HG03175 (cell line): ENCODE results near the gene SLC9A6.
"Not testable (repeated sequence)": the region's sequence is repeated elsewhere in the genome, so short reads cannot be mapped to it uniquely, and the experiment has no call there.

Experiments
- ATAC-seq: cut with Tn5 transposase; IDR thresholded peaks from one replicate; pipeline ENCODE4 v1.9.1; 2021; ENCODE audit warnings: mild to moderate bottlenecking, moderate library complexity; ENCODE audit not compliant: unreplicated experiment

The SLC9A6 gene

DNA sequence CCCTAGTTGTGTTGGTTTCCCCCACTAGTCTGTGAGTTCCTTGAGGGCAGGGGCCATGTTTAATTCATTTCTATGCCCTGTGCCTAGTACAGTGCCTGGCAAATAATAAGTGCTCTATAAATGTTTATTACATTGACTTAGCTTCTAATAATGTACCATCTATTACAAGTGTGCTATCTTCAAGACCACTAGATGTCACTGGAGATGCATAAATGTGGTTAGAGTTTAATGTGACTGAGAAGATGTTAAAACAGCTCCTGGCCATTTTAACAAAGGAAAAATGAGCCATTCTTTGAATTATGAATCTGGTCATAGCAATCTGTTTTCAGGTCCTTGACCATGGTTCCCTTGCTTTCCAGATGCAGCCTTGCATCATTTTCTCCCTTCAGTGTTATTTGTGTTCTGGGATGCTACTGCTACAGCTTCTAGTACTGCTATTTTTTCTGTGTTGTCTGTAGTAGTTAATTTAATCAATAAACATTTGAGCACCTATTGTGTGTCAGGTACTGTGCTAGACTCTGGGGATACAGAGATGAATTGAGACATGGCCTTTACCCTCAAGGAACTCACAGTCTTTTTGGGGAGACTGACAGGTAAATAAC lies 43.2 kb downstream of the SLC9A6 start:
- ATAC-seq, result peak; percentile 62

DNA sequence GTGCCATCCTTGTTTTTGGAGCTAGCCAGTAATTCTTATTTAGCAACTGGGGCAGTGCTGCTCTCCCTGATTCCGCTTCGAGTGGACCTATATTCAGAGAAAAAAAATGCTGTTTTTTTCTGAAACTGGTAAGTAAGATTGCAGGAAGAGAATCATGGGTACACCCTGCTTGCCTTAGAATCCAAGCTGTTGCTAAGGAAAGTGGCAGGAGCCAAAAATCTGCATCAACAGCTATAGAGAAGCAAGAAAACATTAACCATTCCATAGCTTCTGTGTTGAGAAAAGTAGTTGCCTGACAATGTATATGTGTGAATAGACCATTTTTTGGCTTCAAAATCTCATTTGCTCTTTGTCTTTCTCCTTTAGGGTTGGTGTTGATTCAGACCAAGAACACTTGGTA lies 44.5 kb downstream of the SLC9A6 start:
- no peak for ATAC-seq

DNA sequence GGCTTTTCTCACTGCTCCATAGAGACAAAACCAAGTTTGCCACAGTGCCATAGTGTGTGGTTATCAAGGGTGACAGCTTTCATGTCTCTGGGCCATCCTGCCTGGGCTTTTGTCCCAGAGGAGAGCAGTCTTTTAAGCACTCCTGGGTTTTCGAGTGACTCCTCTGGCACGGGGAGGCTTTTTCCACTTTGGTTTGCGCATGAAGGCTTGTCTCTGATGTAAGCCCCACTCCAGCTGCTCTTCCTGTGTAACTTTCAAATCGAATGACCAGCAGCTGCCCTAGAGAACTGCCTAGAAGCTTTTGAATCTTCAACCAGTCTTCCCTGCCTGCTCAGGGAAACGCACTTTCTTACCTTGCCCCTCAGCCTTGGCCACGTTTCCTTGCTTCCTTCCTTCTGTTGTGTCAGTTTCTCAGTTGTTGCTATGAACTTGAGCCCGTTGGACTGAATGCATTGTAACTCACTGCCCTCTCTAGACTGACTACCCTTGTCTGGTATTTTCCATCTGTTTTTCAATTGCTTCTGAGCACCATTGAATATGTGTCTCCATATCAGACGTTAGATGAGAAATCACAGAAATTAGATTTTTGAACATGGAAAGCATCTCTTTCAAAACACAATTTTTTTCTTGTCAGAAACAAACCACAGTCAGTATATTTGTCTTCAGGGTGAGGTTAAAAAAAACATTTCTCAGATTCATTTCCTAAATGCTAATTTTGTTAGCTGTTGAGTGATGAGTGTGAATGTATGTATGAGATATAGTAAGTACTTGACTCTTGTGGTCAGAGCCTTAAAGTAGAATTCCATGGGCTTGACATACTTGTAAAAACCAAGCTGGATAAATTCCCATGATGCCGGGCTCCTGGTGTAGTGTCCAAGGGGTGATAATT lies 45.3 kb downstream of the SLC9A6 start:
- ATAC-seq, result no peak

DNA sequence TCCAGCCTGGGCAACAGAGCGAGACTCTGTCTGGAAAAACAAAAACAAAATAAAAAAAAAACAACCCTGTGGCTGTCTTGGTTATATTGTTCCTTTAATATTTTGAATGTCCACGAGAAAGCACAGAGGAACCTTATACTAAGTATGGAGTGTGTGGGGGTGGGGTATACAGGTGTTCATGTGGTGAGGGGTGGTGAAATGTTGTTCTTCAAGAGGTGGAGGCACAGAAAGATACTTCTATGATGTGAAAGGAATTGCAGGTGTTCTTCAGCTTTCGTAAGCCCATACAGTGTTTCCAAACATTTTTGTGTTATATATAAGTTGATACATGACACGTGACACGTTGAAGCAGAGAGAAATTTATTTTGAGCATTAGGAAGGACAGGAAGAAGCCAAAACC lies 46.4 kb downstream of the SLC9A6 start:
- no peak for ATAC-seq

DNA sequence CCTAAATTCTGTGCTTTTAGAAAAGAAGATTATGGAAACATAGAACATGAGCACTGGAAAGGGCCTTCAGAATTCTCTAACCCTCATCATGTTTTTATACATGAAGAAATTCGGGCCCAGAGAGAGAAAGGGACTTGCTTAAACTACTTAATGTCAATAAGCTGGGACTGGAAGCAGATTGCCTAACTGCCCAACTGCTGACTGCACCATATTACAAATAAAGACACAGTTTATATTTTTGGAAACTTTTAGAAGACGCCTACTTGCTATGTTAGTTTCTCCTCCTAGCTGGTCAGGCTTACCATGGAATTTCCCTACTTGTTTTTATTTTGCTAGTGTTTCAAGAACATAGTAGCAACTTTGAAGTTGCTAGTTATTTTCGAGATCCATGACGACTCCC lies 47.1 kb downstream of the SLC9A6 start:
- no peak for ATAC-seq

DNA sequence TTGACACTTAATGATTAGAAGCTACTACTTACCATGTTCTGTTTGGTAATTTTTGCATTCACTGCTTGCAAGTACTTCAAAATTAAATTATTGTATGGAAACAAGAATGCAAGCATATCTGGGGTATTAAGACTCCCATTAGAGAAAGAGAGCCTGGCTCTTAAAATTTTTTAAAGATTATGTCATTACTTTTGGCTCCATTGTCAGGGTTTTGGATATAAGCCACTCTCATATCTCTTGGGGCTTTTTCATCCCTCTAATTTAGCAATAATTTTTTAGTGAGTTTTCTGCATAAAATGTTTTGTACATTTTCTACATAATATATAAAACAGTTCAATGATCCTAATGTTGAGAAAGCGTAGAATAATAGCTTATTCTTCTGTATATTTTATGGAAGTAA lies 49.4 kb downstream of the SLC9A6 start:
- ATAC-seq, result no peak

DNA sequence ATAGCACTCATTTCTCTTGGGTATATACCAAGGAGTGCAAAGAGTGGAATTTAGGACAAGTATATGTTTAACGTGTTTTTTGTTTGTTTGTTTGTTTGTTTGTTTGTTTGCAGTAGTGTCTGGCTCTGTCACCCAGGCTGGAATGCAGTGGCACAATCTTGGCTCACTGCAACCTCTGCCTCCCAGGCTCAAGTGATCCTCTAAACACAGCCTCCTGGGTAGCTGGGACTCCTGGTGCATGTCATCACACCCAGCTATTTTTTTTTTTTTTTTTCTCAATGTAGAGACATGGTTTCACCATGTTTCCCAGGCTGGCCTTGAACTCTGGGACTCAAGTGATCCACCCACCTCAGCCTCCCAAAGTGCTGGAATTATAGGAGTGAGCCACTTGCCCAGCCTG lies 50.4 kb downstream of the SLC9A6 start:
- no peak for ATAC-seq

DNA sequence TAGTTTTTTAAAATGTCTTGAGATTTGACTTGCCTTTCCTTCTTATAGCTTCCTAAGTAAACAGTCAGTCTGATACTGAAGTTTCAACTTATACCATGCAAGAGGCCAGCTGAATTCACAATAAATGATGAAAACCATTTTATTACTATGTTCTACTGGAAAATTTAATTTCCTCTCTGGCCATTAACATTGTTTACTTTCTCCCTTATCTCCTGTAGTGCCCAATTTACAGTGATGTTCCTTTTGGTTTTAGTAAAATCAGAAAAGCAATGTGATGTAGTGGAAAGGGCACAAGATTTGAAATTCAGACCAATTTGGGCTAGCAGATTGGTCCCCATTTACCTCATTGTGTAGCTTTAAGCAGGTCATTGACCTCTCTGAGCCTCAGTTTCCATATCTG lies 54.2 kb downstream of the SLC9A6 start:
- no peak for ATAC-seq

DNA sequence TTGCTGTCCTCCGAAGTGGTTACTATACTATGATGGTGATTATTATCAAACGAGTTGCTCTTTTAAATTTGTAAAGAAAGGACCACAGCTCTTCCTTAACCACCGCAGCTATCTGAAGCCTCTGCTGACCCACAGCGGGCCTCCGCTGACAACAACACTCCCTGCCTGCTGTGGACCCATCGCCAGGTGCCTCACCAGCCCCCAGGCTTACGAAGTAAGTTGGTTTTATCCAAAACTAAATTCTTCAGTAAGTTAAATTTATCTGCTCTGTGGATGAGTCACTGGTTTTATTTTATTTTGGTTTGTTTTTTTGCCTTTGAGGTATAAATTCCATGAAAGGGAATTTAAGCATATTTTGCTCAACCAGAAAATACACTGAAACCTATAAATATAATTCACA lies 54.7 kb downstream of the SLC9A6 start:
- ATAC-seq, result no peak

DNA sequence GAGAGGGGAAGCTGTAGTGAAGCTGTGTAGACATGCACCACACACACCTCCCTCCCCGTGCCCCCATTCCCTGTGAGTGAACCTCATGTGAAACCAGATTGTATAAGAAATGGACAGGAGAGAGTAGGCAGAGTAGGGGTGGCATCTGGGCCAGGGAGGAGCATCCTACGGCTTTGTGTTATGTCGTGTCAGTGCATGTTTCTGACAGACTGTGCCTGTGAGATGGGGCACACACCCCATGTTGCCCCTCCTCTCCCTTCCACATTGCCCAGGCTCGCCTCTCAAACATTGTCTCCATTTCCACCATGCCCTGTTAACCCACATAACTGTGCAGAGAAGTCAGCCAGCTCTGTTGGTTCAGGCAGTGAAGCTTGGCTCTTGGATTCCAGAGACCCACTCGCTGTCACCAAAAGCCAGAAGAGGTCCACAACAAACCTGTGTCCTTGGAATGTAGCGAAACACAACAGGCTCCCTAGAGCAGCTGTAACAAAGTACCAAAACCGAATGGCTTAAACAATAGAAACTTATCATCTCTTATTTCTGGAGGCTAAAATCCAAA lies 56.1 kb downstream of the SLC9A6 start:
- ATAC-seq, result no peak

DNA sequence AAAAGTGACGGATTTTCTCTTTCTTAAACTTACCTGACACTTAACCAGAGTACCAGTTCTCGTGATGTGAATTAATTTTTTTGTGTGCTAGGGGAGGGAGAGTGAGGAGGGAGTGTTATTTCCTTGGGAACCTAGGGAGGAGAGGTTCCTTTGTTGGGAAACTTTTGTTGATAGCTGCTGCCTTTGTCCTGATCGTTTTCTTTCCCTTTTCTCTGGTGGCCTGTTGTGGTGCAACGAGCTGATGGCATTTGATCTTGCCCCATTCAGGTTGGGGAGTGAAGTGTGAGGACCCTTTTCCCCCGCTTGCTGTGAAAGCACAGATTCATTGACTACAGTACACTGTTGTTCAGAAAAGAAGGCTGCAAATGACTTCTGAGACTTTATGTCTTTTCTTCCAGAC lies 59.8 kb downstream of the SLC9A6 start:
- ATAC-seq, result no peak

DNA sequence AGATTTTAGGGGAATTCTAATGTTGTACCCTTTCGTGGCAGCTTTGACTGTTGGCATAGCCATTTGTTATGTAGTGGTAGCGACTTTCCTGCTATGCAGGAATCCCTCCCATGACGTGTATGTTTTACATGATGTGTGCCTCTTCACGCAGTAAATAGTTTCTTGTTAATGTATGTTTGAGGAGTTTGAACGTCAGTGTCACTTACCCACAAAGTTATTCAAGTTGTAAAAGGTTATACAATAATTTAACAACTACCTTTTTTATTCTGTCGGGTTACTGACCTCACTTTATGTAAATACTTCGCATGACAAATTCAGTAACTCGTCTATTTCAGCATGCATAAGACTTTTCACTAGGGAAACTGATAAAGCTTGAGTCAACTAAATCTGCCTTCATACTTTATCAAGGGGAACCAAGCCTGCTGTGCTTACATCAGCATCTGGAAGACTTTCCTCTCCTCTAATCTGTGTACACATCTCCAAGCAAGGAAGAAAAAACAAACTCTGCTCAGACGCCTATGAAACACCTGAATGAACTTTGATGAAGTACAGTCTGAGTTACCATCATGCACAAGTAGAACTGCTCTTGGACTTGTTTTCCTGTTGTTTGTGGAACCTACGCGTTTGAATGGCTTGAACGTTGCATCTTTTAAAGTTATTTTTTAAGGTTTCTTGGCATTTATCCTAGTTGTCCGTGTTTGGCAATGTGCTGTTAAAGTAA lies 61.2 kb downstream of the SLC9A6 start:
- ATAC-seq, result no peak

DNA sequence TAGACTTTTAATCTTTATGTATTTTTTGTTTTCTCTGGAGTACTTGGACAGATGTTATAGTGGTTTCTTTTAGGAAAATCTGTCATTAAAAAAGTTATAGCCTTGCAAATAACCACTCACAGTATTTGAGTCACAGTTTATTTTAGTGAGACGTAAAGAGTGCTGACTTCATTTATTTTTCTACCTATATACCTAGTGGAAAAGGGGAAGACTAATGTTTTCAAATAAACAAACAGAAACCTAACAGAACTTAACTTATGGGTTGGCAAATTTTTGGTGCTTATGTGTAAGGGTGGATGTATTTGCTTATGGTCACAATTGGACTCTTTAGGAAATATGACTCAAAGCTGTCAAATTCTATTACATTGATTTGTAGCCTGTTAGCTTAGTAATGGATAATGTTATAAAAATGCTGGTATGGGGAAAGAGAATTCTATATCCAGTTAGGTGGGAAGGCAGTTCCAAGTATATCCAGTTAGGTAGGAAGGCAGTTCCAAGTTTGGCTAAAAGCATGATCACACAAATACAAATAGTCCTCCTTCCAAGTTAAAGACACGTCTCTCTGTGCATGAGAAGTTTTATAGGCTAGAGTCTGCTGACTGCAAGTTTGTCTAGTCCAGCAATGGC lies 61.9 kb downstream of the SLC9A6 start:
- no peak for ATAC-seq

DNA sequence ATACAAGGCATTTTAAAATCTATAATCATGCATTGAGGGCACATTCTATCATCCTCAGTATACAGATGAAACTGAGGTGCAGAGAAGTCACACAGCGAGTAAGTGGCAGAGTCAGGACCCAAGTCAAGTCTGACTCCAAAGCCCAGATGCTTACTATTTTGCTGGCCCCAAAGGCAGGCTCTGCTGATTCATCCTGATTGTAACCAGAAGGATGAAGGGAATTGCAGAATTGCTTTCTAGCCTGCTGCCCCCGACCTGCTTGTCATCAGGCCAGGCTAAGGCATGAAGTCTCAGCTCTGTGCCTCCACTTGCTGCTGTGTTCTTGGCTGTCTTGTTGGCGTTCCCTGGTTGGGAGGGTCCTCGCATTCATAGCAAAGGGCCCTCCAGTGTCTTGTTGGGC lies 62.7 kb downstream of the SLC9A6 start:
- no peak for ATAC-seq

DNA sequence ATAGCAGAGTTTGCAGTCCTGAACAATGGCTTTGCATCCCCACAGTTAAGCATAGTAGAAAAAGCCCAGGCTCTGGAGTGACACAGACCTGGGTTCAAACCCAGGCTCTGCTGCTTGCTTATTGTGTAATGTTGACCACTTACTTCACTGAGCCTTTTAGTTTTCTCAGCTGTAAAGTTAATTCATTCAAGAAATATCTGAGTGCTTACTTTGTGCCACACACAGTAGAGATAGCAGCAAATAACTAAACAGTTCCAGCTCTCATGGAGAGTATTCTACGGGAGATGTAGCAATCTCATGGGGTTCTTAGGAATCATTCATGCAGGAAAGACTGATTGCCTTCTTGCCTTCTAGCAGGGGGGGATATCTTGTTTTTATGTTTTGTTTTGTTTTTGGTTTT lies 63.2 kb downstream of the SLC9A6 start:
- no peak for ATAC-seq

DNA sequence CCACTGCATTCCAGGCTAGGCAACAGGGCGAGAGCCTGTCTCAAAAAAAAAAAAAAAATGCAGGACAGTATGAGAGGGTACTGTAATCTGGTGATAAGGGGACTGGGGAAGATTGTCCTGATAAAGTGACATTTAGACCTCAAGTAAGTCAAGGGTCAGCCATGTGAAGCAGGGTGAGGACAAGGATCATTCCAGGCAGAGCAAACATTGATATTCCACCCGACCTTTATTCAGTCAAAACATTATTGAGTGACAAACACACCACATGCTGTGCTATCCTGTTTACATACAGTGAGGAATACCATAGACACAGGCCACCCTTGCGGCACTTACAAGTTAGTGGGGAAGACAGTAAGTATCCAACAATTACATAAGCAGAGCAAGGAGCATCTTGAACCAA lies 64.4 kb downstream of the SLC9A6 start:
- no peak for ATAC-seq

DNA sequence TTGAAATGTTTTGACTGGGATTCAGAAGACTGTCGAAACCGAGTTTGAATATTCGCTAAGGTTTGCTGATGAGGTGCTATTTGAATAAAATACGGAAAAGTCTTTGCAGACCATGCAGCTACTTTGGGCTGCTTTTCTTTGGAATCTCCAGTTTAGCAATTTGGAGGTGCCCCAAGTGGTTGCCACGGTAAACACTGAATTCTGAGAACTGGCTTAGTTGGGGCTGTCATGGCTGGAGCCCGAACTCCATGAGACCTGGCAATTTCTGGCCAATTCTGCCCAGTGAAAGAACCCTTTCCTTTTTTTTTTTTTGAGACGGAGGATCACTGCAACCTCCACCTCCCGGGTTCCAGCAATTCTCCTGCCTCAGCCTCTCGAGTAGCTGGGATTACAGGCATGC lies 65.6 kb downstream of the SLC9A6 start:
- ATAC-seq, result not testable (repeated sequence)

DNA sequence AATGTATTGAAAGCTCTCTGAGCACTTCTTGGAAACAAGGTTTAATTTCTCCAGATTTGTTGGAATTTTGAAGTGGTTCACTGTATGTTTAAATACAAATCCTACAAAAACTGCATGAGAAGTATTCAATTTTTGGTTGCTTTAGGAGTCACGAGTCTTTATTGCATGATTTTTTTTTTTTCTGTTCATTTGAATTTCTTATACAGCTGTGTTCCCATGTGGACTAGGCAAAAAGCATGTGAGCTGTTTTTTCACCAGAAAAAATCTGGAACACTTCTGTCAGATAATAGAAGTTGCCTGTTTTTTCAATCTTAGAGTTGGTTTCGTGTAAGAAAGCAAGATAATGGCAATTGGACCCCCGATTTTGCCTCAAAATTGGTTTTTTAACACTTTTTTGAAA lies 66.4 kb downstream of the SLC9A6 start:
- no peak for ATAC-seq

DNA sequence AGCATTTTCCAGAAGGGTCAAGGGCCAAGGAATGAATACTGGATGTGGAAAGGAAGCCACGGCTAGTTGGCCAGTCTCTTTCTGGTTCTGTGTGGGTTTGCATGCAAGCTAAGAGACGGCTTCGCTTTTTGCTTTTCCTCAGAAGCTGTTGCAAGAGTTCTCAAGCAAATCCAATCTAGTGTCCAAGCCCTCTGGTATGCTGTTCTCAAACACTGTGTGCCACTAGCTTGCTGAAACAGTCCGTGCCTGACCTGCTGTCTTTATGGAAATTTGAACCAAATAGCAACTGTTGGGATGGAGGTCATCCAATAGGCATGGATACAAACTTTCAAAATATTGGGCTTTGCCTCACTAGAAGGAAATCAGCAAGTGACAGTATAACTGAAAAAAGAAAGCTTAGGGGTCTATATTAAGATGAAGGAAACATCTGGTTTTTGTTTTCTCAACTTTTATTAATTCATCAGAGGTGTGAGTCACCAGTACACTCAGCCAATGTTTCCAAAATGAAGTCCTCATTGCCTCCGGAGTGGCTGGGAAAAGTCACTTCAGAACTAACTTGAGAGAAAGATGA lies 70.5 kb downstream of the SLC9A6 start:
- no peak for ATAC-seq

DNA sequence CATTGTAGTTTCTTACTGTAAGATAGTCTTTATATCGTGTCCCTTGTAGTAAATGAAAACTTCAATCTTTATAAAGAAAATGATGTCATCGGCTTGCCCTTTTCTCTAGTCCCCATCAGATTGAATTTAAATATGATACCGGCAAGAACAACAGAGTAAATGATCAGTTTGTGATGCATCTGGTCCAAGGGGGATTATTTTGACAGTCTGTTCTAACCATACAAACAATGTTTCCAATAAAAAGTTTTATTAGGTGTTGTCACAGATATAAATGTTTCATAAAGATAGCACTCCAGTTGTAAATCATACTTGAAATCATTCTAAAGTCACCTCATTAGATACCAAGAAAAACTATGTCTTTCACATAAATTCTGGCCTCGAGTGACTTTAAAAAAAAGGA lies 72.3 kb downstream of the SLC9A6 start:
- no peak for ATAC-seq

DNA sequence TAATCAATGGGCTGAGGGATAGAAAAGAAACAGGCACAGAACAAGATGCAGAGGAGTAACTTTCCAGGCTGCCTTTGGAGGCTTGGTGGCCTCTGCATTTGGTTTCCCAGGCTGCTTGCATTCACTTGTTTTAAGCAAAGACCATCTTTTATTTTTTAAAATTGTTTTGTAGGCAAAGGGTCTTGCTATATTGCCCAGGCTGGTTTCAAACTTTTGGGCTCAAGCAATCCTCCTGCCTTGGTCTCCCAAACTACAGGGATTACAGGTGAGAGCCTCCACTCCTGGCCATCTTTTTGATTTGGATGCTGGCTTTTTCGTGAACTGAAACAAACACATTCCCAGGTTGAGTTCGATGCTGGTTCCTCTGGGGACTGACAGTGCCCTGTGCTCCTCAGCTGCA lies 74.1 kb downstream of the SLC9A6 start:
- no peak for ATAC-seq
